Measurements from ENCODE around the gene MYO9A.

Gene MYO9A

GRCh38 chr15:71822890-71823630, 294.9 kb downstream of the MYO9A start:
- no peak overlapping the region for H3K4me3 ChIP-seq (ENCODE audit: severe bottlenecking)
- H3K36me3 ChIP-seq (ENCODE audit: low read depth): peaks cover 41% of the 10 kb centered on the region
- H3K27me3 ChIP-seq (ENCODE audit: insufficient read depth, poor library complexity, severe bottlenecking): no peaks in the 10 kb centered on the region
- TF ChIP-seq, protein P1, sequence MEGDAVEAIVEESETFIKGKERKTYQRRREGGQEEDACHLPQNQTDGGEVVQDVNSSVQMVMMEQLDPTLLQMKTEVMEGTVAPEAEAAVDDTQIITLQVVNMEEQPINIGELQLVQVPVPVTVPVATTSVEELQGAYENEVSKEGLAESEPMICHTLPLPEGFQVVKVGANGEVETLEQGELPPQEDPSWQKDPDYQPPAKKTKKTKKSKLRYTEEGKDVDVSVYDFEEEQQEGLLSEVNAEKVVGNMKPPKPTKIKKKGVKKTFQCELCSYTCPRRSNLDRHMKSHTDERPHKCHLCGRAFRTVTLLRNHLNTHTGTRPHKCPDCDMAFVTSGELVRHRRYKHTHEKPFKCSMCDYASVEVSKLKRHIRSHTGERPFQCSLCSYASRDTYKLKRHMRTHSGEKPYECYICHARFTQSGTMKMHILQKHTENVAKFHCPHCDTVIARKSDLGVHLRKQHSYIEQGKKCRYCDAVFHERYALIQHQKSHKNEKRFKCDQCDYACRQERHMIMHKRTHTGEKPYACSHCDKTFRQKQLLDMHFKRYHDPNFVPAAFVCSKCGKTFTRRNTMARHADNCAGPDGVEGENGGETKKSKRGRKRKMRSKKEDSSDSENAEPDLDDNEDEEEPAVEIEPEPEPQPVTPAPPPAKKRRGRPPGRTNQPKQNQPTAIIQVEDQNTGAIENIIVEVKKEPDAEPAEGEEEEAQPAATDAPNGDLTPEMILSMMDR (IDR thresholded peaks at IDR 0.05; ENCODE audit: poor library complexity, severe bottlenecking): no peak
- H3K9me3 ChIP-seq (ENCODE audit: severe bottlenecking): peaks cover 3% of the 10 kb centered on the region
- ATAC-seq (ENCODE audit: low read depth) (no peak), DNase-seq (ENCODE audit: low spot score) (no peak)
- no peaks in the 10 kb centered on the region for H3K4me1 ChIP-seq (ENCODE audit: insufficient read depth, poor library complexity, severe bottlenecking)
- no peak overlapping the region for H3K27ac ChIP-seq (ENCODE audit: poor library complexity, severe bottlenecking)

DNA sequence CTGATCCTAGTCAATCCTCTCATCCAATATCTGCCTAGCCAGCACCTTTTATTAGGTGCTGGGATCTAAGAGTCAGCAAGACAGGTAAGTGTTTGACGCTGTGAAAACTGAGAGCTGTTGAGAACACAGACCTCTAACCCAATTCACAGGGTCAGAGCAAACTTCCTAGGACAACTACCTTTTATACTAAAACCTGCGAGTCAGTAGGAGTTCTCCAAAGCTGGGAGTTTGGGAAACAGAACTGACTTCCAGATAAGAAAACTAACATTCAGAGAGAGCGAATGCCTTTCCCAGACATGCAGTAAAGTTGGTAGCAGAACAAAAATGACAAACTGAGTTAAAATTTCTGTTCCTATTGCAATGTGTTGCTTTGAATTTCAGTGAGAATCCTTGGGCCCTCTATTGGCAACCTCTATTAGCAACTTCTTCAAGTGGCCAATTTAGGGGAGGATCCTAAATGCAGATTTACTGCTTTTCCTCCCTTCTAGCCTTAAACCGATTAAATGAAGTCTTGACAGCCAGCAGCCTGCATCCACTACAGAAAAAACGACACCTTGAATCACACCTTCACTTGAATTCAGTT, 296.3 kb downstream of the MYO9A start:
- Histone ChIP-seq H3K4me3 (ENCODE audit: severe bottlenecking) (no peak overlapping the region), H3K36me3 (ENCODE audit: low read depth) (peaks cover 27% of the 10 kb centered on the region), H3K27ac (ENCODE audit: poor library complexity, severe bottlenecking) (no peak overlapping the region), H3K4me1 (ENCODE audit: insufficient read depth, poor library complexity, severe bottlenecking) (no peaks in the 10 kb centered on the region), H3K9me3 (ENCODE audit: severe bottlenecking) (peaks cover 3% of the 10 kb centered on the region), H3K27me3 (ENCODE audit: insufficient read depth, poor library complexity, severe bottlenecking) (no peaks in the 10 kb centered on the region)
- DNase-seq (ENCODE audit: low spot score) (no peak), ATAC-seq (ENCODE audit: low read depth) (no peak)
- TF ChIP-seq, protein P1 (IDR thresholded peaks at IDR 0.05; ENCODE audit: poor library complexity, severe bottlenecking): no peak

- H3K27ac ChIP-seq (ENCODE audit: poor library complexity, severe bottlenecking): no peak overlapping the region
- DNase-seq (ENCODE audit: low spot score) (no peak), ATAC-seq (ENCODE audit: low read depth) (no peak)
- peaks cover 21% of the 10 kb centered on the region for H3K36me3 ChIP-seq (ENCODE audit: low read depth)
- no peak overlapping the region for H3K4me3 ChIP-seq (ENCODE audit: severe bottlenecking)
- H3K27me3 ChIP-seq (ENCODE audit: insufficient read depth, poor library complexity, severe bottlenecking): no peaks in the 10 kb centered on the region
- no peaks in the 10 kb centered on the region for H3K4me1 ChIP-seq (ENCODE audit: insufficient read depth, poor library complexity, severe bottlenecking)
- H3K9me3 ChIP-seq (ENCODE audit: severe bottlenecking): peaks cover 3% of the 10 kb centered on the region
- TF ChIP-seq, protein P1 (IDR thresholded peaks at IDR 0.05; ENCODE audit: poor library complexity, severe bottlenecking): no peak
Measured at GRCh38 chr15:71820127-71820526, 297.8 kb downstream of the MYO9A start.

- no peak for ATAC-seq (ENCODE audit: low read depth)
- Histone ChIP-seq H3K27ac (ENCODE audit: poor library complexity, severe bottlenecking) (no peak overlapping the region), H3K4me1 (ENCODE audit: insufficient read depth, poor library complexity, severe bottlenecking) (no peaks in the 10 kb centered on the region), H3K4me3 (ENCODE audit: severe bottlenecking) (no peak overlapping the region), H3K27me3 (ENCODE audit: insufficient read depth, poor library complexity, severe bottlenecking) (no peaks in the 10 kb centered on the region), H3K36me3 (ENCODE audit: low read depth) (peaks cover 4% of the 10 kb centered on the region), H3K9me3 (ENCODE audit: severe bottlenecking) (peaks cover 3% of the 10 kb centered on the region)
- TF ChIP-seq, protein P1 (IDR thresholded peaks at IDR 0.05; ENCODE audit: poor library complexity, severe bottlenecking): no peak
- no peak for DNase-seq (ENCODE audit: low spot score)
Measured at GRCh38 chr15:71817351-71817750, 300.6 kb downstream of the MYO9A start.

DNA sequence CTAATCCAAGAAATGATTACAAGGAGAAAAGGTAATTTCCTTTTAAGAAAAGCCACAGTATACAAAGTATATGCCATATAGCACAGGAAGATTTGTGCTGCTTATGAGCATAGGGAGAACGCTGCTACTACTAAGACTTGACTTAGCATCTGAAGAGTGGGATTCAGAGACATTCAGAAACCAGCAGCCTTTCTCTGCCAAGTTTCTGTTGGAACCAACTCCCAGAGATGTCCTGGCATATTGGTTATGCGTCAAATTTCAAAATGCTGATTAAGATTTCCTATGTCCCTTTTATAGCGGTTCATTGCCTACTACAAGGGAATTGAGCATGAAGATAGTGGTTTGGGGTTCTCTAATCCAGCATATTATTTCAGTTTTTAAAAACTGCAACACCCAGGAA, 302.6 kb downstream of the MYO9A start:
- DNase-seq (ENCODE audit: low spot score): no peak
- Histone ChIP-seq H3K4me3 (ENCODE audit: severe bottlenecking) (no peak overlapping the region), H3K36me3 (ENCODE audit: low read depth) (no peaks in the 10 kb centered on the region), H3K4me1 (ENCODE audit: insufficient read depth, poor library complexity, severe bottlenecking) (no peaks in the 10 kb centered on the region), H3K9me3 (ENCODE audit: severe bottlenecking) (no peaks in the 10 kb centered on the region), H3K27ac (ENCODE audit: poor library complexity, severe bottlenecking) (no peak overlapping the region), H3K27me3 (ENCODE audit: insufficient read depth, poor library complexity, severe bottlenecking) (no peaks in the 10 kb centered on the region)
- ATAC-seq (ENCODE audit: low read depth): no peak
- TF ChIP-seq, protein P1 (IDR thresholded peaks at IDR 0.05; ENCODE audit: poor library complexity, severe bottlenecking): no peak
